Measurements from ENCODE around the gene KCNG2. TPM values are rescaled to one million over a fixed set of nuclear protein-coding genes. Genes with fewer than 3 reads are reported as not detected.
A peak's percentile ranks its signal among the peaks of the same experiment; 100 is the strongest.

KCNG2 gene
- total RNA-seq, 1 donor from 2014 or later: not detected

DNA sequence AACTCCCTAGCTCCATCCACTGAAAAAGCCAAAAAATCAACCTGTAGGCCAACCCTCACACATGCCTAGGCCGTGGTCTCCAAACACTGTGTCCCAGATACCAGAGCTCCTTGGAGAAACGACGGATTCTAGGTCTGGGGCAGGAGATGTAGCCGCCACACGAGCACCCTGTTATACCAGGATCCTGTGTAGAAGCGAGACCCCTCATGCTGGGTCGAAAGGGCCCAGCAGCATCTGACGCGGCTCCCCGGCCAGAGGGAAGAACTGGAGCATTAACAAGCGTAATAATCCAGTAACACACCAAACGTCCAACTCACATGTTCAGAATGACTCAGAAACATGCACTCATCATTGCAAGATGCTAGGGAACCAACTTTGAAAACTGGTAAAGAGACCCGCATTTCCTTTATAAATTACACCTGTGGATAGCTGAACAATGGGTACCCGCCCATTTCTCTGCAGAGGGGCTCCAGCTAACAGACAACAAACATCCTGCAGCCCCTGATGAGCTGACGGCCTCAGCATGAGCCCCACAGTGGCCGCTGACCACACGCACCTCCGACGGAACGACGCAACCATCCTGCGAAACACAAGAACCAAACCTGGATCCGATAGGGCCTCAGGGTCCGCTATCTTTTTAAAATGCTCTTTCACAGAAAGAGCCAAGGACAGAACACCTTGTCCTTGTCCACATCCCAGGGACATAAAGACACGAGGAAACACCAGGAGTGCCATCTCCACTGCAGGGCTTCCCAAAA is 139.5 kb downstream of the KCNG2 start:
- no peak for DNase-seq (ENCODE audit: missing footprints)
- no peak for ATAC-seq

DNA sequence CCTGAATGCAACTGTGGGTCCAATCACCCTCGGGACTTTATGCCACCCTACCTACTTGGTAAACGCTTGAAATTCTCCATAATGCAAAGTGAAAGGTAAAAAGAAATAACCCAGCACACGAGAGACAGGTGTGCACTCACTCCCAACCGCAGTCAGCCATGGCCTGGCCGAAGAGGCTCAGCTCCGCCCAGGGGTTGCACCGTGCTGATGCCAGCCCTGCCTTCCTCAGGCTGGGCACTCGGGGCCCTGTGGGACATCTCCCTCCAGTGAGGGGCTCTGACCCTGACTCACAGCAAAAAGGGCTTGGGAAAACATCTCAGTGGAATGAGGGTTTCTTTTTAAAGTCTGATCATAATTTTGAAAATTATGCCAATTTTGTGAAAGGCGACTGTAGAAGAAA is 140.5 kb downstream of the KCNG2 start:
- no peak for DNase-seq (ENCODE audit: missing footprints)
- intact Hi-C loops (cut with DNase I): loop anchor here (10.0 kb wide), 1 partner anchor 263 kb away; the partner anchor contains the start of gene CTDP1

More for the DNA sequence above, 139.5 kb downstream of the KCNG2 start:
- intact Hi-C loops (cut with DNase I): loop anchor here (10.0 kb wide), 1 partner anchor 262 kb away; the partner anchor contains the start of gene CTDP1

DNA sequence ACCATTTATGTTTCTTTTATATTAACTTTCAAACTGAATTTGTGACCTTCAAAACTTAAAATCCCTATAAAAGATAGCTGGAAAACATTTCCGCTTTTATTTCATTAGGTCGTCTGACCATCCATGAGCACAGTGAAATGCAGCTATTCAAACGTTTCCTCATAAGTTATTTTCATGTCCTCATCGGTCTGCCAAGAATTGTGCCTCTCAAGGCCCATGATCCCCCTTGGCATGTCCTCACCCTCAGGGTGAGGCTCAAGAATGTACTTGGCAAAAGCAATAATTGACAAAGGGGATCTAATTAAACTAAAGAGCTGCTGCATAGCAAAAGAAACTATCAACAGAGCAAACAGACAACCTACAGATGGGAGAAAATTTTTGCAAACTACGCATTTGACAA is 141.4 kb downstream of the KCNG2 start:
- no peak for DNase-seq (ENCODE audit: missing footprints)
- no peak for ATAC-seq
- intact Hi-C loops (cut with DNase I): loop anchor here (10.0 kb wide), 1 partner anchor 264 kb away; the partner anchor contains the start of gene CTDP1

More for the DNA sequence above, 140.5 kb downstream of the KCNG2 start:
- no peak for ATAC-seq

DNA sequence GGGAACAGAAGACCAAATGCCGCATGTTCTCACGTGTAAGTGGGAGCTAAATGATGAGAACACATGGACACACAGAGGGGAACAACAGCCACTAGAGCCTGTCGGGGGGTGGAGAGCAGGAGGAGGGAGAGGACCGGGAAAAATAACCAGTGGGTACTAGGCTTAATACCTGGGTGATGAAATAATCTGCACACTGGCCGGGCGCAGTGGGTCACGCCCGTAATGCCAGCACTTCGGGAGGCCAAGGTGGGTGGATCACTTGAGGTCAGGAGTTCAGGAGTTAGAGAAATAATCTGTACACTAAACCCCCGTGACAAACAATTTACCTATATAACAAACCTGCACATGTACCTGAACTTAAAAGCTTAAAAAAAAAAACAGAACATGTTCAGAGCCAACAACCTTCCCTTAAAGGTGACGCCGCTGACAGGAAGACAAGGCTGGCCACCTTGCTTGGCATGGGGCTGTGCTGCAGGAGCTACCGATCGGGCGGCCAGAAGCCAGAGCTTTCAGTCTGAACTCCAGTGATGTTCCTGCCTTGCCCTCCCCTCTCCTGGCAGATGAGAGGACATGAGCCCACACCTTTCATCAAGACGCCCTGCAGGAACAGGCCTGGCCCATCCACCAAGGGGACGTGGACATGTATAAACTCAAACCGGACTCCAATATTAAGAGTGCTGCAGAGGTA is 142.5 kb downstream of the KCNG2 start:
- ATAC-seq (no peak), DNase-seq (ENCODE audit: missing footprints) (no peak)
- intact Hi-C loops (cut with DNase I): no loop called here

DNA sequence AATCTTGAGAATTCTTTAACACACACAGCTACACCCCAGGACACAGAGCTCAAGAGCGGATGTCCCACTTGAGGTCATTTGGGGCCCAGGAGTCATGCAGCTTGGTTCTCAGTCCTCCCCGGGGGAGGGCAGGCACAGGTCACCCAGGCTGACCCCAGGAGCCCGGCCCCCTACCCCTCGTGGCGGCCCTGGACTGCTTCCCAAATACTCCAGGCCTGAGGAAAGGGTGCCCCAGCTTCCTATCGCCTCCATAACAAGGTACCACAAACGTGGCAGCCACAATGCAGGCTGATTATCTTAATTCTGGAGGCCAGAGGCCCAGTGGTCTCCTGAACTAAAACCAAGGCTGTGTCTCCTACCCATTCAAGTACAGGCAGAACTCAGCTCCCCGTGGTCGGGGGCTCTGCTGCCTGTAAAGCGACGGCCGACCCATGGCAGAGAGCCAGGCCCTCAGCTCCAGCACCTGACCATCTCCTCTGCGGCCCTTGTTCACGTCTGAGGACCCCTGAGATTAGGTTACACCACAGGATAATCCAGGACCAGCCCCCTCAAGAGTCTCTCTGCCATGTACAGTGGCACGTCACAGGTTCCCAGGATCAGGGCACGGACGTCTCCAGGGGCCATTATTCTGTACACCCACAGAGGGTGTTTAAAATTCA is 143.2 kb downstream of the KCNG2 start:
- DNase-seq (ENCODE audit: missing footprints): no peak
- no peak for ATAC-seq
- intact Hi-C loops (cut with DNase I): no loop called here

DNA sequence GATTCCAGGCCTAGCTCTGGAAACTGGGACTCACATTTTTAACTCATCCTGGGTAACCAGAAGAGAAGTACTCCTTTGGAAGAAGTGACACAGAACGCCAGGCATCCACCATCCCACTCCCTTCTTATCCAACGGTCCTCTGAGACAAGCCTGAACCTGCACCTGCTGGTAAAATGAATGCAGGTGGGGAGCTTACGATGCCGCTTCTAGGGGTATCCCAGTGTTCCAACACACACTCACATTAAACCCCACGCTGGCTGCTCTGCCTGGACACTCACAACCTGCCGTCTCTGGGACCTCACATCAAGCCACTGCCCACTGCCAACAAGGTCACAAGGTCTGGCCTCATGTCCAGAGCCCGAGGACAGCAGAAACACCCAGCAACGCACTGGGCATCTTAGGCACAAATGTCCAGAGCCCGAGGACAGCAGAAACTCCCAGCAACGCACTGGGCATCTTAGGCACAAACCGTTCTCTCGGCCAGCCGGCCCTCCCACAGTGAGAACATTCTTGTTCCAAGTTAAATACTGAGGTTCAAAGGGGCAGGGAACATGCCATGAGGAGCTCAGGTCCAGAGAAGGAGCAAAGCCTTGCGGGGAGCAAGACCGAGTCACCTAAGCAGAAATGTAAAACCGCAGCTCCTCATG is 143.9 kb downstream of the KCNG2 start:
- intact Hi-C loops (cut with DNase I): no loop called here
- ATAC-seq: no peak
- no peak for DNase-seq (ENCODE audit: missing footprints)

DNA sequence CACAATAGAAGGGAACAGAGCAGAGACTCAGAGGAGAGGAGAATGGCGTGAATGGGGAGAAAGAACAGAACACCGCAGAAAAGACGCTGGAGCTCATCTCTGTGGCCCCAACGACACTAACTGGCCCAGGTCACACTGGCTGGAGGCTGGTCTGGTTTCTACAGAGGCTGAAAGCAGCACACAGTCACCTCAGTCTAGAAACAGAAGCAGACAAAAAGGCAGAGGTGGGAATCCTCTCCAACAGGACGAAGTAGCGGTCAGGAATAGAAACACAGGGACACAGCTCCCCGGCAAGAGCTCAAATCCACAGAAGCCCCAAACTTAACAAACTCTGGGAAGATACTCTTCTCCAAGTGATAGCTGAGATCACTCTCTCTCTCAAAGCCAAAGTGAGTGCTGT is 144.5 kb downstream of the KCNG2 start:
- intact Hi-C loops (cut with DNase I): no loop called here
- ATAC-seq (no peak), DNase-seq (ENCODE audit: missing footprints) (no peak)

DNA sequence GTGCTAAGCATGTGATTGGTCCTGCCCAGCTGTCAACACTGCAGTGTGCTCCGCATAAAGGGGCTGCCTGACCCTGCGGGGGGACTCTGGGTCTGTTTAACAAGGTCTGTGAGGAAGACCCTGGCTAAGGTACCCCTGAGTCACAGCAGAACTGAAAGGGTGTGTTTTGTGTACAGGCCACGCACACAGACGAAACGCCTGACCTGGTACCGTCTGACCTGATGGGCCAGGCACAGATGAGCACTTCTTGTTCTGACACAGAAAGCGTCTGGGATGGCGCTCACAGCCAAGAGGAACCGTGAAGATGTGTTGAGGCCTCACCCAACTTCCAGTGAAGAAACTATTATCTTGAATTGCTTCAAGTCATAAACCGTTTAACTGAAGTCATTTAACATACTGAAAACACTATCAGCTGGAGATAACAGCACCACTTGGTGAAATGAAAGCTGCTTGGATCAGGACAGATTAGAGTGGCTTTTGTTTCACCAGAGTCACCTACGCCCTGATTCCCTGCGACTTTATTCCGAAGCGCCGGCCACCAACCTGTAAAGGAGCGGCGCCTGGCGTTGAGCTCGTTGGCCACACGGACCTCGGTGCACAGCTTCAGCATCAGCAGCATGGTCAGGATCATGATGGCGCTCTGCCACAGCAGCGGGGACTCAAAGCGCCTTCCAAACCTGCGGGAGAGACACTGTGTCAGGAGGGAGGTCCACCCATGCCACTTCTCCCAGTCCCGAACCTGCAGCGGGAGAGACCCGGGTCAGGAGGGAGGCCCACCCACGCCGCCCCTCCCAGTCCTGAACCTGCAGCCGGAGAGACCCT is 145.3 kb downstream of the KCNG2 start:
- peak; percentile 12 for ATAC-seq
- intact Hi-C loops (cut with DNase I): no loop called here
- no peak for DNase-seq (ENCODE audit: missing footprints)

DNA sequence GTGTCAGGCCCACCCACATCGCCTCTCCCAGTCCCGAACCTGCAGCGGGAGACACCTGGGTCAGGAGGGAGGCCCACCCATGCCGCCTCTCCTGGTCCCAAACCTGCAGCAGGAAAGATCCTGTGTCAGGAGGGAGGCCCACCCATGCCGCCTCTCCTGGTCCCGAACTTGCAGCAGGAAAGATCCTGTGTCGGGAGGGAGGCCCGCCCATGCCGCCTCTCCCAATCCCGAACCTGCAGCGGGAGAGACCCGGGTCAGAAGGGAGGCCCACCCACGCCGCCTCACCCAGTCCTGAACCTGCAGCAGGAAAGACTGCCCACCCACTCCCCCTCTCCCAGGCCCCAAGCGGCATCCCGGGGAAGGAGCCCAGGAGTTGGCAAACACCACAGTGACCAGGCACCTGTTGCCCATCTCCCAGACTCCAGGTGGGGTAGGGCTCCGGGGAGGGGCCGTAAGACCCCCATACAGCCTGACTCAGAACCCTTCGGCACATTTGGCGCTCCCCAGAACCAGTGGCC is 145.9 kb downstream of the KCNG2 start:
- intact Hi-C loops (cut with DNase I): no loop called here
- DNase-seq (ENCODE audit: missing footprints) (no peak), ATAC-seq (no peak)

DNA sequence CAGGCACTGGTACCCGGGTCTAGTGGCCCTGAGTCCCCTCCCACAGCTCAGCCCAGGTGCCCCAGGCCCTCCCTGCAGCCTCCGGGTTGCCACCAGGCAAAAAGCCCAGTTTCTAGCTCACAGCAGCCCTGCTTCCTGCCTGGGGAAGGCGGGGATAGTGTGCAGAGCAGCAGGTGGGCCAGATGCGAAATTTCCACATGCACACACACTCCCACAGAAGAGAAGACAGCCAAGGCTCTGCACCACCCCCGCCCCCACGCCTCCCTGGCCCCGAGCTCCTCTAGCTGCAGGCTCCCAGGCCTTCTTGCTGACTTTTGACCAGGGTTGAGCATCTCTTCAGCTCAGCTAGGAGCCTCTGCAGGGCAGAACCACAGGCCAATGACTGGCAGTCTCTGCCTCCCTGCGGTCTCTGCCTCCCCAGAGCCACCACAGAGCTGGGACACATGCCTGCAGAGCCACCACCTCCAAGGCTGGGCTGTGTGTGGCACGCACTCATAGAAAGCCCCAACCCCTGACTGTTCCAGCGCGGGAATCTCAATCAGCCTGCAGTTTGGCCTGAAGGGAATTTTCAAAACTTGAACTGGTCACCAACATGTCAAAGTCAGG is 146.5 kb downstream of the KCNG2 start:
- ATAC-seq (no peak), DNase-seq (ENCODE audit: missing footprints) (no peak)
- intact Hi-C loops (cut with DNase I): no loop called here

DNA sequence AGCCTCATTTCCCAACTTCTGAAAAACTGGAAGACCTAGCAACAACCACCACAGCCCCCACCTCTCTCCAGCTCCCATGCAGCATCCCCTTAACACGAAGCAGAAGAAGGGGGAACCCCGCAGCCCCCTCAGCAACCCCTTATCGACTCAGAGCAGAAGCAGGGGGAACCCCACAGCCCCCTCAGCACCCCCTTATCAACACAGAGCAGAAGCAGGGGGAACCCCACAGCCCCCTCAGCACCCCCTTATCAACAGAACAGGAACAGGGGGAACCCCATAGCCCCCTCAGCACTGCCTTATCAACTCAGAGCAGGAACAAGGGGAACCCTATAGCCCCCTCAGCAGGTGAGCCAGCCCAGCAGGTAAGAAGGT is 147.0 kb downstream of the KCNG2 start:
- DNase-seq (ENCODE audit: missing footprints) (no peak), ATAC-seq (no peak)
- intact Hi-C loops (cut with DNase I): no loop called here

DNA sequence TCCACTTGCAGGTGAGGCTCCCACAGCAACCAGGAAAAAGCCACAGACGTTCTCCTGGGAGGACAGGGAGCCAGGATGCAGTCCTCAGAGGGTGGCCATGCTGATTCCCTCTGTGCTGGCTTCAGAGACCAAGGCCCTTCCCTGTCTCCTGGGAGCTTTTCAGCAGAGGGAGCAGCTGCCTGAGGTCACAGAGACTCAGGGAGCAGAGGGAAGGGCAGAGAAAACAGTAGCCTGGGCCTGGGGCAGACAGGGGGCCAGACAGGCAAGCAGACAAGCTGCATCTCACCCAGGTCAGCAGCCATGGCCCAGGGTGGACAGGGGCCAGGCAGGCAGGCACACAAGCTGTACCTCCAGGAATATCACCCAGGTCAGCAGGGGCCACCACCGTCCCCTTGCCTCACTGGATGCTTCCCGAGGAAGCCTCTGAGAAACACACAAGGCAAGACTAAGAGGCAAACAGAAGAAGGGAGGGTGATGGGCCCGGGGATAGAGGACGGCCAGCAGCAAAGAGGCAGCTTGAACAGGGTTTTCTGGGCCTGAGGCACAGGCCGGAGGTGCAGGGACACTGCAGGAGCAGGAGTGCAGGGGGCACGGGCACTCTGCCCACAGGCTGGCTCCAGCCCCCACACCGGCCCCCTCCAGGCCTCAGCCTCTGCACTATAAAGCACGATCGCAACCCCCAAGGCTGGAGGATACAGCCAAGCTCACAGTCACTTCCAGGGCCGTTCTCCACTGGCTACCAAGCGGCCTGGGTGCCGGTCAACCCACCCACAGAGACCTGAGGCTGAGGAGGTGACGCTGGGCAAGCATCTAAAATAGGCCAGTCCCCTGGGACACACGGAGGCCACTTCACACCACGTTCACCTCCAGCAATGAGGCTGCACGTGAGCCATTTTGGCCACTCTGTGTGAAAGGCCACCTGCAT is 147.6 kb downstream of the KCNG2 start:
- no peak for ATAC-seq
- no peak for DNase-seq (ENCODE audit: missing footprints)
- intact Hi-C loops (cut with DNase I): no loop called here

DNA sequence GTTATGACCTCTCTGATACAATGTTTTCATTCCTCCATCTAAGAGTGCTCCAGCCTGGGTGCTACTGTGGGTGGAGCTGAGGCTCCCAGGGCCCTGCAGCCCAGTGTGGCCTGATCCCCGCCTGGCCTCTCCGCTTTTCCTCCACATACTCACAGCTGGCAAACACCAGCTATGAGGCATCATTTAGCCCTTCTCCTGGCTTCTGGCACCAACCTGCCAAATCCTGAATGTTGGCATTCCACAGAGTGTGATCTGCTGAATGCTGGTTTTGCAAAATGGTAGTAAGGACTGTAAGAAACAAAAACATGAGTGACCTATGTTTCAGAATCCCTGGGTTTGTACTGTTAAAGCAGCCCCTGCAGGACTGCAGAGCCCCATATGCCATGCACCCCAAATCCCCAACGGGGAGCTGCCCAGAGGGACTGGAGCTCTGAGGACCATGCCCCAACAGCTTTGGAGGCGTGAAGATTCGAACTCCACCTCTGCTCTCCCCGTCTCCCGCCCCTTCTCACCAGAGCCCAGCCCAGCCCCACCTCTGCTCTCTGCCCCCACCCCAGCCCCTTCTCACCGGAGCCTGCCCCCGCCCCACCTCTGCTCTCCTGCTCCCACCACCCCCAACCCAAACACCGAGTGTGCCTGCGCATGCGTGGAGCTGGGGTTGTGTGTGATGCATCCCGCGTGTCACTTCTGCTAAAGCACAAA is 149.5 kb downstream of the KCNG2 start:
- intact Hi-C loops (cut with DNase I): no loop called here
- DNase-seq (ENCODE audit: missing footprints): no peak
- ATAC-seq: no peak

DNA sequence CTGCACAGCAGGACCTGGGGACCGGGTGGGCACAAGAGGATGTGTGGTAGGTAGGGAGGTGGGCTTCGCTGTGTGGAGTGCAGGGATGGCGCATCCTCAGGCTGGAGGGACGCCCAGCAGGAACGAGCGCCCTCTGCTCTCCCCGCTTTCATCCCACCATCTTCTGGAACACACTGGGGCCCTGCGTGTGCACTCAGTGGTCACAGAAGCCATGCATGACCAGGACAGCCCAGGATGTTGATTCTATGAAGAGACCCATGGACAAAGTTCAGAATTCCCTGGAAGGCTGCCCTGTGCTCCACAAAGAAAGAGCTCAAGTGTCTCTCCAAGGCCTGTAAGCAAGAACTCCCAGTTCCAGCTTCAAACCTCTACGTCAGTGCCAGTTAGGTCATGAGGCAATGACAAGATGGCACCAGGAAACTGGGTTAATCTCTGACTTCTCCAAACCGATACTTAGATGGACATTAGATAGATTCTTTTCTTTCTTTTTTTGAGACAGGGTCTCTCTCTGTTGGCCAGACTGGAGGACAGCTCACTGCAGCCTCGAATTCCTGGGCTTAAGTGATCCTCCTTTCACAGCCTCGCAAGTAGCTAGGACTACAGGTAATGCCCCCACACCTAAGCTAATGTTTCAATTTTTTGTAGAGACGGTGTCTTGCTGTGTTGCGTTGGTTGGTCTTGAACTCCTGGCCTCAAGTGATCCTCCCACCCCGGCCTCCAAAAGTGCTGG is 150.3 kb downstream of the KCNG2 start:
- ATAC-seq: no peak
- DNase-seq (ENCODE audit: missing footprints): no peak
- intact Hi-C loops (cut with DNase I): no loop called here

DNA sequence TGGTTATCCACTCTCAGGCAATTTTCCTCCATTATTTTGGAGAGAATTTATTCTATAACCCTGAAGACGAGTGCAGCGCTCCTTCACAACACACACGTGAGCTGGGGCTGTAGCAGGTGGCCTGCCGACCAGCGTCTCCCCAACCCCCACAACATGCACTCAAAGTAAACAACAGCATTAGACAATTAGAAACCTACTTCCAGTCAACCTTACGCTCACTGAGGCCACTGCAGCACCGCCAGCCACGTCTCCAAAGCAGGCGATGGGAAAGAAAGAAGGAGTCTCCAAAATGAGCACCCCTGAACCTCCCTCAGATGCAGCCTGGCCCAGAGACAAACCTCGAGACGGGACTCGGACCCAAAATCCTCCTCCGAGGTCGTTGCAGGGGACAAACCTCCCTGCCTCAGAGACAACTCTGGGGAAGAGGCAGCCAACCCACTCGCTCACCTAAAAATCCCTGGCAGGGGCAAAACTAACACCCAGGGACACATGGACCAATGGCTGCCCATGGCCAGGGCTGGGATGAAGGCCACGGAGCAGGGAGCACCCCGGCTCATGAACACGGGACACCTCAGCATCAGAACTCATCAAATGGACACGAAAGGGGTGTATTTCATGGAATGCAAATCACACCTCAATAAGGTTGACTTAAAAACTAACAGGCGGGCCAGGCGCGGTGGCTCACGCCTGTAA is 151.1 kb downstream of the KCNG2 start:
- intact Hi-C loops (cut with DNase I): no loop called here
- DNase-seq (ENCODE audit: missing footprints): no peak

More for the DNA sequence above, 151.1 kb downstream of the KCNG2 start:
- no peak for ATAC-seq
